Smooth muscle cell (in vitro differentiated cells): ENCODE results near the gene CDH13. TPM values are rescaled to one million over a fixed set of nuclear protein-coding genes. Genes with fewer than 3 reads are reported as not detected.

Experiments
- DNase-seq: peaks from one replicate; lab custom pipeline; 2025; ENCODE audit not compliant: unreplicated experiment; lab: John Stamatoyannopoulos, UW
- H2AFZ ChIP-seq: fragments of 200-600 bp; sonication (generic); 2 replicates; pipeline ENCODE4 v1.6.0; 2016; ENCODE audit warnings: antibody characterized with exemption, low read depth, mild to moderate bottlenecking
- H3F3A ChIP-seq: fragments of 200-600 bp; sonication (generic); 2 replicates; pipeline ENCODE4 v1.6.0; 2017; ENCODE audit warnings: antibody characterized with exemption, low read depth
- H3K27ac ChIP-seq: fragments of 200-600 bp; sonication (generic); 2 replicates; pipeline ENCODE4 v1.5.1; 2016; ENCODE audit warnings: low read depth, mild to moderate bottlenecking
- H3K27me3 ChIP-seq: fragments of 200-600 bp; sonication (generic); 2 replicates; pipeline ENCODE4 v1.6.1; 2016; ENCODE audit warnings: low read depth, mild to moderate bottlenecking
- H3K36me3 ChIP-seq: fragments of 200-600 bp; sonication (generic); 2 replicates; pipeline ENCODE4 v1.5.1; 2016; ENCODE audit warnings: low read depth
- H3K4me1 ChIP-seq: fragments of 200-600 bp; sonication (generic); 2 replicates; pipeline ENCODE4 v1.5.1; 2016; ENCODE audit warnings: low read depth
- H3K4me2 ChIP-seq: fragments of 200-600 bp; sonication (generic); 2 replicates; pipeline ENCODE4 v1.6.0; 2016; ENCODE audit warnings: mild to moderate bottlenecking
- H3K4me3 ChIP-seq: fragments of 200-600 bp; sonication (generic); 2 replicates; pipeline ENCODE4 v1.5.1; 2016; ENCODE audit warnings: mild to moderate bottlenecking
- H3K79me2 ChIP-seq: fragments of 200-600 bp; sonication (generic); 2 replicates; pipeline ENCODE4 v1.6.0; 2016; ENCODE audit warnings: low read depth, mild to moderate bottlenecking
- H3K9ac ChIP-seq: fragments of 200-600 bp; sonication (generic); 2 replicates; pipeline ENCODE4 v1.6.0; 2016; ENCODE audit warnings: low read depth
- H3K9me3 ChIP-seq: fragments of 200-600 bp; sonication (generic); replicated peaks from 2 replicates; pipeline ENCODE4 v1.5.1; 2016; ENCODE audit warnings: low read depth
- H4K20me1 ChIP-seq: fragments of 200-600 bp; sonication (generic); 2 replicates; pipeline ENCODE4 v1.6.0; 2016; ENCODE audit warnings: low read depth
- CTCF ChIP-seq: fragments of 200-600 bp; sonication (generic); IDR thresholded peaks from 2 replicates; pipeline ENCODE4 v1.5.1; 2017; ENCODE audit warnings: borderline replicate concordance, mild to moderate bottlenecking, antibody characterized with exemption; ENCODE audit not compliant: insufficient read depth, poor library complexity, severe bottlenecking
- WGBS: methylation state at CpG from one replicate; pipeline ENCODE4 v1.1.7; 2016; ENCODE audit warnings: low lambda C conversion rate; 5-methylcytosine and 5-hydroxymethylcytosine counted together
- polyA plus RNA-seq: library from polyadenylated mRNA; unstranded; fragments of >200 nt; fragmentation: Nextera tagmentation; extraction: Ambion mirVana; gene quantifications from 2 replicates; pipeline ENCODE4 v1.2.1, GENCODE V29; 2016
- total RNA-seq: library from RNA; depleted of rRNA; stranded (reverse); fragments of >200 nt; gene quantifications from 2 replicates; pipeline ENCODE4 v1.2.3, GENCODE V29; 2014

Gene CDH13
- total and polyA plus RNA-seq, 2 experiments from 2014 or later: 12.1 to 32.2 TPM

GRCh38 chr16:82841108-82841507 lies 214.3 kb downstream of the CDH13 start:
- Histone ChIP-seq H2AFZ (no peak overlapping the region), H3K79me2 (no peaks in the 10 kb centered on the region), H3K27ac (no peak overlapping the region), H3K27me3 (no peaks in the 10 kb centered on the region), H3K4me1 (no peaks in the 10 kb centered on the region), H3K36me3 (no peaks in the 10 kb centered on the region), H3K9ac (no peak overlapping the region), H3K9me3 (no peaks in the 10 kb centered on the region), H3K4me3 (no peak overlapping the region), H3K4me2 (no peak overlapping the region), H3F3A (no peaks in the 10 kb centered on the region), H4K20me1 (no peaks in the 10 kb centered on the region)
- DNase-seq: no peak
- no peak for TF ChIP-seq CTCF
- 87% methylated on average over 3 of the region's 3 CpGs for WGBS

GRCh38 chr16:82843606-82844271 lies 217.0 kb downstream of the CDH13 start:
- TF ChIP-seq CTCF: no peak
- 91% methylated on average over 5 of the region's 5 CpGs for WGBS
- no peak overlapping the region for H3K27ac ChIP-seq
- no peak overlapping the region for H3K4me3 ChIP-seq
- no peak overlapping the region for H3K9ac ChIP-seq
- no peaks in the 10 kb centered on the region for H3K79me2 ChIP-seq
- no peaks in the 10 kb centered on the region for H3F3A ChIP-seq
- H3K4me1 ChIP-seq: no peaks in the 10 kb centered on the region
- H4K20me1 ChIP-seq: no peaks in the 10 kb centered on the region
- no peak for DNase-seq
- H3K27me3 ChIP-seq: no peaks in the 10 kb centered on the region
- H3K4me2 ChIP-seq: no peak overlapping the region
- H3K36me3 ChIP-seq: no peaks in the 10 kb centered on the region
- H2AFZ ChIP-seq: no peak overlapping the region
- no peaks in the 10 kb centered on the region for H3K9me3 ChIP-seq

- no peaks in the 10 kb centered on the region for H4K20me1 ChIP-seq
- no peak overlapping the region for H3K27ac ChIP-seq
- no peaks in the 10 kb centered on the region for H3F3A ChIP-seq
- H3K27me3 ChIP-seq: no peaks in the 10 kb centered on the region
- no peaks in the 10 kb centered on the region for H3K4me1 ChIP-seq
- H3K79me2 ChIP-seq: no peaks in the 10 kb centered on the region
- no peak for DNase-seq
- H3K36me3 ChIP-seq: no peaks in the 10 kb centered on the region
- no peak overlapping the region for H3K9ac ChIP-seq
- WGBS: 87% methylated on average over 3 of the region's 3 CpGs
- no peak overlapping the region for H3K4me3 ChIP-seq
- no peaks in the 10 kb centered on the region for H3K9me3 ChIP-seq
- no peak overlapping the region for H3K4me2 ChIP-seq
- TF ChIP-seq CTCF: no peak
- H2AFZ ChIP-seq: no peak overlapping the region
These were observed 218.3 kb downstream of the CDH13 start for GRCh38 chr16:82845116-82845515.

GRCh38 chr16:82846806-82847205 lies 220.0 kb downstream of the CDH13 start:
- H3F3A ChIP-seq: no peaks in the 10 kb centered on the region

More at GRCh38 chr16:82846806-82847205, 220.0 kb downstream of the CDH13 start:
- Histone ChIP-seq H3K27me3 (no peaks in the 10 kb centered on the region), H4K20me1 (no peaks in the 10 kb centered on the region), H2AFZ (no peak overlapping the region), H3K4me3 (no peak overlapping the region), H3K36me3 (no peaks in the 10 kb centered on the region), H3K9ac (no peak overlapping the region), H3K27ac (no peak overlapping the region), H3K4me2 (no peak overlapping the region), H3K79me2 (no peaks in the 10 kb centered on the region), H3K9me3 (no peaks in the 10 kb centered on the region), H3K4me1 (no peaks in the 10 kb centered on the region)
- no peak for TF ChIP-seq CTCF
- no peak for DNase-seq
- WGBS: 93% methylated on average over 1 of the region's 1 CpG
